Measurements from ENCODE around the gene TMEM123. TPM values are rescaled to one million over a fixed set of nuclear protein-coding genes. Genes with fewer than 3 reads are reported as not detected.

TMEM123 gene
- total and polyA plus RNA-seq, 2 donors (not counting 3 experiments of a cell fraction or from before 2014, with no cell fraction given), result 201 to 257 TPM

- Histone ChIP-seq H3K36me3 (ENCODE audit: control insufficient read depth in 2 of 2, extremely low read depth in 1 of 2, insufficient read depth in 2 of 2, low read length in 2 of 2) (no peaks in the 10 kb centered on the region), H4K20me1 (replicated peaks; ENCODE audit: control insufficient read depth, extremely low read depth, insufficient read depth, low read length) (no peaks in the 10 kb centered on the region), H2AFZ (ENCODE audit: low read depth, low read length) (no peak overlapping the region), H3K4me3 (replicated peaks in 1 of 3; ENCODE audit: insufficient read depth in 1 of 3, low read depth in 1 of 3, low read length in 3 of 3) (no peak overlapping the region), H3K4me2 (ENCODE audit: insufficient read depth, low read length) (no peak overlapping the region), H3K27me3 (ENCODE audit: control insufficient read depth in 2 of 2, insufficient read depth in 2 of 2, low read length in 2 of 2) (no peaks in the 10 kb centered on the region), H3K9ac (replicated peaks; ENCODE audit: extremely low read depth, insufficient read depth, low read length) (no peak overlapping the region), H3K79me2 (ENCODE audit: control insufficient read depth, insufficient read depth, low read length) (peaks cover 97% of the 10 kb centered on the region), H3K9me1 (replicated peaks; ENCODE audit: control insufficient read depth, extremely low read depth, insufficient read depth, low read length) (no peaks in the 10 kb centered on the region), H3K27ac (ENCODE audit: insufficient read depth, low read depth, low read length) (no peak overlapping the region), H3K9me3 (replicated peaks; ENCODE audit: control insufficient read depth, insufficient read depth, low read length) (no peaks in the 10 kb centered on the region), H3K4me1 (ENCODE audit: control insufficient read depth, extremely low read depth, insufficient read depth, low read length) (no peaks in the 10 kb centered on the region)
- FAIRE-seq (no peak), DNase-seq (ENCODE audit: low read depth, low spot score) (no peak)
- ChIA-PET POLR2A (no interaction called here), CTCF (interaction anchor here (1.0 to 1.5 kb wide), 4 partner anchors 11 to 77 kb away, joined by 3 to 8 read pairs (median 5); no protein-coding TSS in a partner anchor)
- BruUV-seq (replicated peaks), result no TSS peak
- TF ChIP-seq CTCF (IDR thresholded peaks at IDR 0.05; ENCODE audit: extremely low read depth in 1 of 2, insufficient read depth in 1 of 2, low read depth in 1 of 2, low read length in 2 of 2), result no peak
- TF ChIP-seq POLR2A (IDR thresholded peaks at IDR 0.05; ENCODE audit: low read depth, low read length), result no peak
- no peak for TF ChIP-seq GATA2 (IDR thresholded peaks at IDR 0.05; ENCODE audit: insufficient read depth, insufficient read length, low read depth, low read length)
- no peak for TF ChIP-seq POLR2AphosphoS5 (IDR thresholded peaks at IDR 0.05; ENCODE audit: insufficient read depth, low read depth, low read length)
- TF ChIP-seq FOS (IDR thresholded peaks at IDR 0.05; ENCODE audit: borderline replicate concordance, insufficient read depth, low read length), result no peak
- no peak for TF ChIP-seq MYC (IDR thresholded peaks at IDR 0.05; ENCODE audit: low read depth, low read length)
- TF ChIP-seq EZH2 (IDR thresholded peaks at IDR 0.05; ENCODE audit: borderline replicate concordance, low read depth, low read length, severe bottlenecking), result no peak
- no peak for TF ChIP-seq MAX (IDR thresholded peaks at IDR 0.05; ENCODE audit: insufficient read depth, insufficient read length)
- no peak for TF ChIP-seq JUN (IDR thresholded peaks at IDR 0.05; ENCODE audit: borderline replicate concordance, insufficient read depth, insufficient read length, low read depth)
- intact Hi-C loops (cut with micrococcal nuclease) (no loop called here), dilution Hi-C loops (cut with MboI; ENCODE audit: extremely low pct_ligation_motif_present, low sequenced_read_pairs) (no loop called here)
Measured at GRCh38 chr11:102419181-102419580, 33.4 kb downstream of the TMEM123 start.
